GM19455 (cell line): Measurements from ENCODE around the gene KCNH5.
"Not testable (repeated sequence)": the region's sequence is repeated elsewhere in the genome, so short reads cannot be mapped to it uniquely, and the experiment has no call there.

Experiments
- ATAC-seq: cut with Tn5 transposase; IDR thresholded peaks from one replicate; pipeline ENCODE4 v1.9.1; 2021; ENCODE audit not compliant: unreplicated experiment

KCNH5 gene

DNA sequence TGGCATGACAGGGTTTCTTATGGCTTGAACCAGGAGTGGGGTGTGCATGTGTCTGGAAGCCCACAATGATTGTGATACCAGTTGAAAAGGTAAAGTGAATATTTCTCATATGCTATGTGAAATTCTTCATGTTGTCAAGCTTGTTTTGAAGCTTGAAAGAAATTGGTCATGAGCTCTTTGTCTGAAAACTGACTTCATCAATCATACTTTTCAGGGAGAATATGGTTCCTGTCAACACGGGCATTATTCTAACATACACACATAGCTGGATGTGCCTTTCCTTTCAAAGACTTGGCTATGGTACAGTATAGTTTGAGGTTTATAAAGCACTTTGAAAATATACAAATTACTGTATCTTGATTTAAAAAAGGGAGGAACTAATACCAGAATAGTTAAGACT lies 158.8 kb downstream of the KCNH5 start:
- ATAC-seq: no peak

DNA sequence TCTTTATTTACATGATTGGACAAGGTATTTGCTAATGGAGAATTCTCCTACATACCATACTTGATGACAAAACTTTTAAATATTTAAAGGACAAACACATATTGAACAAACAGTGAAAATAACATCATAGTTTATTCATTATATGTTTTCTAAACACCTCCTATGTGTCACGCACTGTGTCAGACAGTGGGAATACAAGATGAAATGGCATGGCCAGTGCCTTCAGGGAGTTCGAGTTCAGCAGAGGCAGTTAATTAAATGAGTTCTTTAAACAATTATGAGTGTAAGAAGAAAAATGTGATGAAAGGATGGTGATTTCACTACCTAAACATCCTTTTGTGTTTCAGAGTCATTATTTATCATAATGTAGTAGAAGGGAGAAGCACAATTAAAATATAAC lies 159.8 kb downstream of the KCNH5 start:
- no peak for ATAC-seq

DNA sequence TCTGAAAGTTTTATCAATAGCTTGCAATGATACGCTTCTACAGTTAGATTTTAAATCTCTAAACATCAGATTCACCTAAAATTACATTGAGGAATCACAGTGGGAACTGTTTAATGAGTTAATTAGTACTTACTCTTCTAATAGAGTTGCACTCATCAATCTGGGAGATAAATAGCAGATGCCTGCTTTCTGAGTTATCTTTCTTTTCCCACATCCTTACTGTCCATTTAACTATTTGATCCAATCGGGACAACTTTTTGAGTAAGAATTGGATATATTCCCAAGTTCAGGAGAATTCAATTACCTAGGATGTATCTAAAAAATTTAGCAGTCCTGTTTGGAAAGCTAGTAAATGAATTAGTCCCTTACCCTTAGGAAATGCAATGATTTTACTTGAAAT lies 162.3 kb downstream of the KCNH5 start:
- no peak for ATAC-seq

DNA sequence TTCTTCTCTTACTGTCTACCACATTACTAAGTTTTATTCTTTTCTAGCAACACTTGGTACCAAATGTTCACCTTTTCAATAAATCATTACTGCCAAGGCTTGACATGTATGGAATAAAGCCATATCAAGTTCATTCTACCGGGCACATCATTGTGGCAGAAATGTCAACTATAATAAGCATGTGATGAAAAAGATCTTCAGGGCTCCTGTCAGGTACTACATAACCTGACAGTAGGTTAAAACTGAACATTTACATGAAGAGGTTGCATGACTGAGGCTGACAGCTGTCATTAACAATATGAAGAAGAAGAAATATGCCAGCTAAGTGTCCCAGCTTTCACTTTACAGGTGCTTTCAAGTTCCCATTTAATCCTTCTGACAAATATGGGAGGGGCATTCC lies 178.9 kb downstream of the KCNH5 start:
- ATAC-seq: no peak

DNA sequence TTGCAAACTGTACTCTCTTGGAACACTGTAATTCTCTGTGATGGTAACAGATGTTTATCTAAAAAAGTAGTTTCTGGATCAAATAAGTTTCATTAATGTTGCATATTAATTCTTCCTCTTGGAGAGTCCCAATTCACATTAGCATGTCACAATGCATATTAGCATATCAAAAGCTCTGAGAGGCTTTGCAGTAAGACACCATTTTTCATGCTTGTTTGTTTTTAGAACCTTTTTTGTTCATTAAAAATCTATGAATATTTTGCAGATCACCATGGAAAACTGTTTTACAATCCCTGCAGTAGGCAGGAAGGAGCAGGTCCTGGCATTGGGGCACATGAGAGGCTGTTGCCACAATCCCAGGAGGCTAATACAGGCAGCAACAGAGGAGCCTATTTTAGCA lies 180.7 kb downstream of the KCNH5 start:
- ATAC-seq: no peak

DNA sequence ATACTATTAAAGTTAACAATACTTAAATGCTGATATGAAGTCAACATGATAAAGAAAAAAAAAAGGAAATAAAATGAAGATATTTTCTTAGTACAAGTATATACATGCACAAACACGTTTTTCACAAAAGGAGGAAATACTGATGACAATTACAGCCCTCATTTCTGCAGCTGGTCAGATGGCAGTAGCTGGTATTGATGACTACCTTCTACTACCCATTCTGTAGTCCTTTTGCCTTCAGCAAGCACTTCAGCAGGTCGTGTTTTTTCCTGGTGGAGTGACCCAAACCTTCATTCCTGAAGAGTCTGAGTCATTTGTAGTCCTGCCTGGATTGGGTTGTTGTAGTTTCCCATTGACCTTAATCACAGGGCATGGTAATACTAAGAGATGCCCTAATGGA lies 187.2 kb downstream of the KCNH5 start:
- not testable (repeated sequence) for ATAC-seq

DNA sequence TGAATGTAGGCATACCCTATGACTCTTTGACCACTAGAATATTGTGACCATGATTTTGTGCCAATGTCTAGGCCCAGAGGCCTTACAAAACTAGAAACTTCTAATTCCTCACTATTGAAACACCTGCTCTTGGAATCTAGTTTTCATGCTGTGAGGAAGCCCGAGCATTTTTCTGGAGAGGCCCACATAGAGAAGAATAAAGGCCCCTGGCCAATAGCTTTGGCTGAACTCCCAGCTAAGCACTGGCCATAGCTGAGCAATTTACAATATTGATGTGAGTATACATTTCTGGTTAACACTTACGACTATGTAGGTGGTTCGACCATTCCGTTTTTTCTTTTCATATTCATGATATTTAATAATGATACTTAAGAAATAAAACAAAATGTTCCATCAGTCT lies 190.3 kb downstream of the KCNH5 start:
- ATAC-seq: no peak

DNA sequence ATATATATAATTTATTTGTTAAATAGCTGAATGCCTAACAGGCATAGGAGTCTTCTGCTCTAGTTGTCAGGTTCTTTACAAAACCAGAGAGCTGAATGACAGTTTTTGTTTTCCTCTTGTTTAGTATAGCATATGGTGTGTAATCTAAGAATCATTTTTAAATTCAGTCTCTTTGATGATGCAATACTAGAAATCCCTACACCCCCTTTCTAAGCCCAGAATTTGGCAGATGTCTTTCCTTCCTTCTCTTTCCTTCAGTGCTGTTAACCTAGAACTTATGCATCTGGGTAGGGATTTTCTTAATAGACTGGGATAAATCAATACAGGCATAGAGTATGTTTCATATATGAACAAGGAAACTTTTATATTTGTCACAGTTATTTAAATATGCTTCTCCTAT lies 198.1 kb downstream of the KCNH5 start:
- no peak for ATAC-seq

DNA sequence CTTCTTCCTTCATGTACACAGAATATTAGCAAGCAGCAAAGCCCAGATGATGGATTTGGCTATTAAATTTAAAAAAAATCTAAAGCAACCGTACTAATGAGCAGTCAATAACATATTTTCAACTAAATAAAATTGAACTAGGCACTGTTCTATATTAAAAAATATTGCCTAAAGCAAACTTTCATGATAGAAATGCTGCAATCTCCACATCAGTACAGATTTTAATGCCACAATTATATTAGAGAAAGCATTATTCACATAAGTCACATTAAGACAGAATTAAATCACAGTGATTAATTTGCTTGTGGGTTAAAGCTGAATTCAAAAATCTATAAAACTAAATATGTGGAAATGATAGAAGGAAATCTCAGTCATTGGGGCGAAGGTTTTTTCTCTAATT lies 200.7 kb downstream of the KCNH5 start:
- ATAC-seq: no peak

DNA sequence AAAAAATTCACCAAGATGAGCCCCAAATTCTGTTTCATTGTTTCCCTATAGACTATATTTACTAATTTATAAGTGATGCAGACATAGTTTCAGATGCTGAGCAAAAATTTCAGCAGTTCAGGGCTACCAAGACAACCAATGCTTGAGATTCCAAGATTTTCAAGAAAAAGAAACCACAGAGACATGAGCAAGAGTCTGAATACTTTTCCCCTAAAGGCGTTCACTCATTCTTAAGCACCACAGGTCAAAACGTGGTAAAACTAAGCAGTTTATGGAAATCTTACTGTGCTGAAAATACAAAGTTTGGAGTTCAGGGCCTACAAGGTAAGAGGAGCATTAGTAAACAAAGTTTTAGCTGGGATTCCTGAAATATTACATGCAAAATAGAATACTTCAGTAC lies 221.2 kb downstream of the KCNH5 start:
- no peak for ATAC-seq

DNA sequence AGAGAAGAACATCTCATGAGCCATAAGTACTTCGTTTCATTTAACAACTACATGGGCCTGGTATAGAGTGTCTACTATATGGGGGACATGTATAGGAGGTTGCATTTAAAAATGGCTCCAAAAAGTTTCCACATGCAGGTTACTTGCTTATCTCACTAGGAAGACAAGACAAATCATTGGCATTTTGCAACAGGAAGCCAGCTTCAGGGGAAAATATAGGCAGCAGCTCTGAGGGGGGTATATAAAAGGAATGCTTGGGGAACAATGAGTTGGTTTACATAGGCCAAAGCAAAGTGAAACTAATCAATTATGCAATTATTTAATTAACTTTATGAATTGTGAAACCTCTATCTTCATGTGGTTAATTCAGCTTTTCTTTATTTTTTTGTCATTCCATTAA lies 225.3 kb downstream of the KCNH5 start:
- ATAC-seq: no peak

DNA sequence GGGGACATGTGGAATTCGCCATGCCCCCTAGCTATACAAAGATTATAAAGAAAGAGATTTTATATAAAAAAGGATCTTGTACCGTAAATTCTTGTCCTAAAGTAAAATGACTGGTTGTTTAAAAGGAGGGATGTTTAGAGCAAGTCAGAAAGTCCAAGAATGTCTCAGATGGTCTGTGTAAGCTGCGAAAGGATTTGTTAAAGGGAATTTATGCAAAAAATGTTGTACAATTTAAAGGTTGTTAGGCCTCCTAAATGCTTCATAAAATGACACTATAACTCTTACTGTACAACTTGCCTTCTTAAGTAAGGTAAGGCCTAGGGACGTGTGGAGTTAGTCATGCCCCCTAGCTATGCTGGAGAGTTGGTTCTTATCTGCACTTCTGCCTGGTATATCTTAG lies 237.6 kb downstream of the KCNH5 start:
- ATAC-seq: no peak

DNA sequence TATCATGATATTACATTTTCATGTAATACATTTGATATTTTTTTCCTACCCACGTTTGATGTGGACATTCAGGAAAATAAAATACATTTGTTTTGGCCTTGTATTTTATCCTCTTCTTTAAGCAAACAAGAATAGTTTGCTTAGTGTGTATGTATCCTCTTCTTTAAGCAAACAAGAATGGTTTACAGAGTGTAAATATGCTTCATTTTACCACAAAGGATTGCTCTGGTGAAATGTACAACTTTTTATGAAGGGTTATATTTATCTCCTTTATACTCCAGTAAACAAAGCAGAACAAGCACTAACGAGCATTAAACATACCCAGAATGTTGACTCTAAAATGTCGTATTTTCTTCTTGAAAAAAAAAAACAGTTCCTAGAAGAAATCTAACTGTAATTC lies 244.7 kb downstream of the KCNH5 start:
- no peak for ATAC-seq

DNA sequence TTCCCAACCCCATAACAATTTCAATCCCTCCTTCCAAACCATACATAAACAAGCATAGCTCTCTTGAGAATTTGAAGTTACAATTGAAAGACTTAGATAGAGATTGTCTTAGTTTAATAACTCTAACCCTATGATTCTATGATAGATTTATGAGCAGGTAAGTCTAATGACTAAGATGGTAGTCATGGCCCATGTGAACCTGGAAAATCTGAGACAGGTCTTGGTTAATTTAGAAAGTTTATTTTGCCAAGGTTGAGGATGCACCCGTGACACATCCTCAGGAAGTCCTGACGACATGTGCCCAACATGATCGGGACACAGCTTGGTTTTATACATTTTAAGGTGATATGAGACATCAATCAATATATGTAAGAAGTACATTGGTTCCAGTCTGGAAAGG lies 248.8 kb downstream of the KCNH5 start:
- no peak for ATAC-seq

DNA sequence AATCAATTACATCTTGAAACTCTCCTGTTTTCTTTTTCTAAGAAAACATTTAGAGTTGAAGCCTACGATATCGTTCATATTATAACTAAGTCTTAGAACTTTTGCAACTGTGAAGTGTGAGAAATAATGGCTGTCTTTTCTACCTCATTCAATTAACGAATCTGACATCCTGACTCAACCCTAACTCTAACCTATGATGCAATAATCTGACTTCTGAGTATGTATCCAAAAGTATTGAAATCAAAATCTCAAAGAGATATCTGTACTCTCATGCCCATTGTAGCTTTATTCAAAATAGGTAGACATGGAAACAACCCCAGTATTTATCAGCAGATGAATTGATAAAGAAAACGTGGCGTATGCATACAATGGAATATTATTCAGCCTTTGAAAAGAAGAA lies 252.7 kb downstream of the KCNH5 start:
- ATAC-seq: no peak

DNA sequence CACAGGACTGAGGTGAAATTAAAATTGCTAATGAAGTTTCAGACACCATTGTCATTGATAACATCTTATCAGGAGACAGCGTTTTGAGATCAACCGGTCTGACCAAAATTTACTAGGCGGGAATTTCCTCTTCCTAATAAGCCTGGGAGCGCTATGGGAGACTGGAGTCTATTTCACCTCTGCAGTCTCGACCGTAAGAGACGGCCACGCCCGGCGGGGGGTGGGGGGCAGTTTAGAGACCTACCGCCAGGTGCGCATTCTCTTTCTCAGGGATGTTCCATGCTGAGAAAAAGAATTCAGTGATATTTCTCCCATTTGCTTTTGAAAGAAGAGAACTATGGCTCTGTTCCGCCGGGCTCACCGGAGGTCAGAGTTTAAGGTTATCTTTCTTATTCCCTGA lies 263.9 kb downstream of the KCNH5 start:
- not testable (repeated sequence) for ATAC-seq

DNA sequence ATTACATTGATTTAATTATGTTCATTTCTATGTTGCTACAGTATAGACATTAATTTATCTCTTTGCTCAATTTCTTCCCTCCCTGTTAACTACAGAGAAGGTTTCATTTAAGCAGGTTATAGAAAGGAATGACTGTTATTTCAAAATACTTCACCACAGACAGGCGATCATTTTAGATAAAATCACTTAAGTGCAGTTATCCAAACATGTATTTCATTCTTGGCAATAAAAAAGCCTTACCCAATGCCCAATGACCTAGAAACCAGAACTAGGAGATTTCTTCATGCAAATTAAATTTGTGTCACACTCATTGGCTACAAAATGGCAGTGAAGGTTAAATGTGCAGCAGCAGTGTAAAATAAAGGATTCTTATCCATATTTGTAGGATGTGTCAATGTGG lies 266.4 kb downstream of the KCNH5 start:
- ATAC-seq: no peak

DNA sequence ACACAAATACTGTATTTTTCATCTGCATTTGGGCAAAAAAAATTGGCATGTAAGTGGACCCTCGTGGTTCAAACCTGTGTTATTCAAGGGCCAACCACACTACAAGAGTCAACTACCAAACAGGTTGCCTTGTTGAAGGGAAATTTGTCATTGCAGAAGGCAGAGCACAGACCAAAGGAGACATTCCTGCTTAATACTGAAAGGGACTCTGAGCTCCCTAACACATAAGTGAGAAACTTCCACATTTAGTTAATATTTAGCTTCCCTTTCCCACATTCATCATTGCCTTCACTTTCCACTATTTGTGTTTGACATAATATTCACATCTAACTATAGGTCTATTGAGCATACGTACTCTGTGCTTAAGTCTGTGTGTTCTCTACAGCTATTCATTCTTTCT lies 266.9 kb downstream of the KCNH5 start:
- ATAC-seq: no peak

DNA sequence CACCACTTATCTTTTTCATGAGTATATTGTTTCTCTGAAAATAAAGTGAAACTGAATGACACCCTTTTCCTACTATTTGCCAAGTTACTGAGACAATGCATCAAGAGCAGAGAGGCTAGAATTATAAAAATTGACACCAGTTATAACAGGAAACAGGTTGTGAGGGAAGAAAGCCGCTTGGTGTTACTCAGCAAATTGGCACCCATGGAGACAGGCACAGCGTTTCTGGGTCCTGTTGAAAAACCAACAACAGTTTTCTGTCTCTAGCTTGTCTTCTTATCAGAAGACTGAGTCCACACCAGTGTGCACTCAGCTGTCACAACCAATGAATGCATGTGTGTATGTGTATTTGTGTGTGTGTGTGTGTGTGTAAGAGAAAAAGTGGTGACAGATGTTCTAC lies 267.7 kb downstream of the KCNH5 start:
- ATAC-seq: no peak

DNA sequence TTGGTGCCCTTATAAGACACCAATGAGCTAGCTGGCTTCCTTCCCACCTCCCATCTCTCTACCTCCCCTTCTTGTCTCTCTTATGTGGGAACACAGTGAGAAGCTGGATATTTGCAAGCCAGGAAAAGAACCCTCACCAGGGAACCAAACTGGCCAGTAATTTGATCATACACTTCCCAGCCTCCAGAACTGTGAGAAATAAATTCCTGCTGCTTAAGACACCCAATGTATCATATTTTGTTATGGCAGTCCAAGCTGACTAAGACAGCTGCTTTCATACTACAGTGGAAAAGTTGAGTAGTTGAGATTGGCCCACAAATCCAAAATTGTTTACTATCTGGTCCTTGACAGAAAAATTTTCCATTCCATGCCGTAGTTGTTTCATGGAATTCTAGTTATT lies 269.0 kb downstream of the KCNH5 start:
- no peak for ATAC-seq

DNA sequence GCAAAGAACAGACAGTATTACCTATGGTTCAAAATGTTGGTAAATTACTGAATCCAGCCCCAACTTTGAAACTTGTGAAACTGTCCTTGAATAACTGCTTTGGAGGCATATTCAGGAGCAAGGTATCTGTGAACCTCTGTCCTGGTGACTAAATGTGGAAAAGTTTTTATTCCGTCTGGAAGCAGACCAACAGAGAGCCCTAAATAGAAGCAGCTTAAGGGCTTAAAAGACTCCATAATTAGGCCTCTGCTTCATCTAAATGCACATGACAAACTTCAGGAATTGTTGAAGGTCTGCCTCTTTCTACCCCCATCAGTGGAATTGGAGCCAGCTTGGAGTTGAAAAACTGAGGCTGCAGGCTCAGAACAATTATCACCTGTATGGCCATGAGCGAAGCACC lies 276.5 kb downstream of the KCNH5 start:
- no peak for ATAC-seq

DNA sequence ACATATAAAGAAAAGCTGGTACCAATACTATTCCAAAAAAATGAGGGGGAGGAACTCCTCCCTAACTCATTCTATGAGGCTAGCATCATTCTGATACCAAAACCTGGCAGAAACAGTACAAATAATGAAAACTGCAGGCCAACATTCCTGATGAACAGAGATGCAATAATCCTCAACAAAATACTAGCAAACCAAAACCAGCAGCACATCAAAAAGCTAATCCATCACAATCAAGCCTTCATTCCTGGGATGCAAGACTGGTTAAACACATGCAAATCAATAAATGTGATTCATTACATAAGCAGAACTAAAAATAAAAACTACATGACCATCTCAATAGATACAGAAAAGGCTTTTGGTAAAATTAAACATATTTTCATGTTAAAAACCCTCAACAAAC lies 281.3 kb downstream of the KCNH5 start:
- no peak for ATAC-seq

DNA sequence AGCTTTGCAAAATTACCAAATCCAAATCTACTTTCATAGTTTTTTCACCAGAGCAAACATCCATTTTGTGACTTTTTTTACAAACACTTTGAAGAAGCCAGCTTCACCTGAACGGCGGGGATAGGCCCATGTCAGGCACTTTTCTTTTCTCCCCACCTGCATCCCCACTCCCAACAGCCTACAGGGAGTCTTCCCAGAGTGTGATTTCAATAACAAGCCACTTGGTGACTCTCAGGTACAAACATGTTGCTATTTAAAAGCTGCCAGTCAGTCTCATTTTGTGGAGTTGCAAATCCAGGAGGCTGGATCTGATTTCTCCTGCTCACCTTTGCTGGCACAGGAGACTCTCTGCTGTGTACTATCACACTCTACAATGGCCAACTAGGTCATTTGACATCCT lies 285.5 kb downstream of the KCNH5 start:
- no peak for ATAC-seq

DNA sequence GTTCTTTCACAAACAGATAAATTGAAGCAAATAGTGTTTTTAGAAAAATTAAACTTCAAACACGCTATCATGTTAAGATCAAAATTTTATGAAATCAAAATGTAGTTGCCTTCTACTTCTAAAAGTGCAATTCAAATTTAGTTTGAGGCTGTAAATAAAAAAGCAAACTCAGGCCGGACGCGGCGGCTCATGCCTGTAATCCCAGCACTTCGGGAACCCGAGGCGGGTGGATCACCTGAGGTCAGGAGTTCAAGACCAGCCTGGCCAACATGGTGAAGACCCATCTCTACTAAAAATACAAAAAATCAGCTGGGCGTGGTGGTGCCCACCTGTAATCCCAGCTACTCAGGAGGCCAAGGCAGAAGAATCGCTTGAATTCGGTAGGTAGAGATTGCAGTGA lies 298.4 kb downstream of the KCNH5 start:
- not testable (repeated sequence) for ATAC-seq
